Measurements from ENCODE around the gene TXLNB.
A peak's percentile ranks its signal among the peaks of the same experiment; 100 is the strongest.

TXLNB gene

GRCh38 chr6:139325686-139326085, 33.9 kb upstream of the TXLNB start:
- Histone ChIP-seq H3K27ac (peak overlapping the region in 1 of 2 donors; percentile 5), H3K4me3 (no peak overlapping the region)
- no peak for TF ChIP-seq CTCF (IDR thresholded peaks at IDR 0.05)
- DNase-seq (ENCODE audit: low spot score), result no peak

- no peak overlapping the region for H3K4me3 ChIP-seq
- H3K27ac ChIP-seq, result peak overlapping the region in 1 of 2 donors; percentile 2
Observed at GRCh38 chr6:139325125-139325524, 33.3 kb upstream of the TXLNB start.

GRCh38 chr6:139324301-139324555, 32.4 kb upstream of the TXLNB start:
- DNase-seq (ENCODE audit: low spot score), result no peak
- no peak overlapping the region for H3K4me3 ChIP-seq
- H3K27ac ChIP-seq, result peak overlapping the region in 1 of 2 donors; percentile 17
- TF ChIP-seq CTCF (IDR thresholded peaks at IDR 0.05), result no peak

More at GRCh38 chr6:139325125-139325524, 33.3 kb upstream of the TXLNB start:
- no peak for TF ChIP-seq CTCF (IDR thresholded peaks at IDR 0.05)
- no peak for DNase-seq (ENCODE audit: low spot score)

- H3K4me3 ChIP-seq, result peak overlapping the region; percentile 41
- no peak for TF ChIP-seq CTCF (IDR thresholded peaks at IDR 0.05)
- peak overlapping the region; percentile 17 to 59 for H3K27ac ChIP-seq
- peak; percentile 76 for DNase-seq (ENCODE audit: low spot score)
Observed at GRCh38 chr6:139323511-139324300, 31.9 kb upstream of the TXLNB start.

GRCh38 chr6:139320081-139320480, 28.3 kb upstream of the TXLNB start:
- Histone ChIP-seq H3K4me3 (no peak overlapping the region), H3K27ac (no peak overlapping the region)
- DNase-seq (ENCODE audit: low spot score), result no peak
- TF ChIP-seq CTCF (IDR thresholded peaks at IDR 0.05), result no peak

GRCh38 chr6:139316622-139317317, 25.0 kb upstream of the TXLNB start:
- no peak for DNase-seq (ENCODE audit: low spot score)
- Histone ChIP-seq H3K27ac (no peak overlapping the region), H3K4me3 (no peak overlapping the region)
- no peak for TF ChIP-seq CTCF (IDR thresholded peaks at IDR 0.05)
